Pericardium fibroblast (primary cell): ENCODE results near the gene SVIP. TPM values are rescaled to one million over a fixed set of nuclear protein-coding genes. Genes with fewer than 3 reads are reported as not detected.

Experiments
- total RNA-seq: library from RNA; depleted of rRNA; stranded (reverse); fragments of >200 nt; gene quantifications from 2 replicates; pipeline ENCODE4 v1.2.3, GENCODE V29; 2015

SVIP gene, protein sequence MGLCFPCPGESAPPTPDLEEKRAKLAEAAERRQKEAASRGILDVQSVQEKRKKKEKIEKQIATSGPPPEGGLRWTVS
- 2.6 and 2.8 TPM in 2 replicates for total RNA-seq

DNA sequence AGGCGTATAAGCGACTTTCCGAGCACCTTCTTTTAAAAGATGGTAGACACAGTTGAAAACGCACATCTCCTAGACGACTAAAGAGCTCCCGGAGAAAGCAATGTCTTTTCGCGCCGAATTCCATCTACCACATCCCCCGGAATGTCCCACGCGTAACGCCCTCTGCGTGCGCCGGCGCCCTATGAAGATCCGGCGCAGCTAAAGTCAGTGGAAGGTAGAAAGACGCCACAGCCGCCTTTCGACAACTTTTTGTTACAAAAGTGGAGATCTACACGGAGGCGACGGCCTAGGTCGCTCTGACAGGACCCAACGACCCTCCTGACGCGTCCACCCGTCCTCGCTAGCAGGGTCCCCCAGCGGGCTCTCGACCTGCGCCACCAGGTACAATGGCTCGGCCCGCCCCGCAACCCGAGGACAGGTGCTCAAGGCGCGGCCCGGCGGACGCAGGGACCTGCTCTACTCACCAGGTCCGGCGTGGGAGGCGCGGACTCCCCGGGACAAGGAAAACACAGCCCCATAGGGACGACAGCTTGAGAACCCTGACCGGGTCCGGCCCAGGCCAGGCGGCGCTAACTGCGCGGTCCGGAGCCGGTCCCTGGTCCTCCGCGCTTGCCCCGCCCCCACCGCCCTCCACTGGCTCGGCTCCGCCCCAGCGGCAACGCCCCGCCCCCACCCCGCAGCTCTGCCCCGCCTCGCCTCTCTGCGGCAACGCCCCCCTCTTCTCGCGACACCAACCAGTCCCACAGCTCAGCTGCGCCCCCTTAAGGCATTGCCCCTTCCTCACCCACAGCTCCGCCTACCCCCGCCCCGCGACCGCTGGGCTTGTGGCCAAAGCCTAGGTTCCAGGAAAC is at the start of gene SVIP:
SVIP (minus strand) TSS at position 571 of the 851 bp plus-strand sequence; CDS start at position 518, 53 bp downstream.

DNA sequence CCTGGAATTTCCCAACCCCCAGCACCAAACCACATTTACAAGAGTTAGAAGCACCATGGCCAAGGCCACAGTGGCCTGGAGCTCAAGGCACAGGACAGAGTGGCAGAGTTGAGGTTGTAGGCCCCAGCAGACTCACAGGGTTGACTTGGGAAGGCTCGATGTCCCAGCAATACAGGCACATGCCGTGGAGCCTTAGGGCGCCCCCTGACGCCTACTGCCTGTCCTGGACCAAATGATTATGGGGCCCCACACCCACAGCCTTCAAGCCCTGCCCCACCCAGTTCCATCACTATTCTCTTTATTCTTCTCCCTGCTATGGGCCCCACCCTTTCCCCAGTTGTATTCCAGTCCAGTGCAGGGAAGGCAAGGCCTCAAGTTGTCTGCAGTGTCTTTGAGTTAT is 30.6 kb upstream of the SVIP start, which contains the start of gene CCDC179:
CCDC179 (minus strand) TSS at position 234 of the 400 bp plus-strand sequence; CDS start at position 181, 53 bp downstream.

Other genes with a start within 250 kb of the SVIP start
- 6.1 and 8.2 TPM in 2 replicates for gene FANCF, start 204.0 kb downstream of the SVIP start, total RNA-seq
- gene GAS2, start 163.2 kb downstream of the SVIP start, total RNA-seq = 1.6 and 2.4 TPM in 2 replicates
- gene CCDC179, start 30.7 kb upstream of the SVIP start, total RNA-seq = not detected in 2 replicates